ENCODE data around the gene FGFR2.
"Not testable (repeated sequence)": the region's sequence is repeated elsewhere in the genome, so short reads cannot be mapped to it uniquely, and the experiment has no call there.

The FGFR2 gene

GRCh38 chr10:121526135-121526790, 72.0 kb downstream of the FGFR2 start:
- peaks cover 17% of the 10 kb centered on the region for H3K4me1 ChIP-seq (ENCODE audit: control insufficient read depth, low read depth, low read length)
- H3K36me3 ChIP-seq (ENCODE audit: control insufficient read depth, low read depth, low read length) = peaks cover 41% of the 10 kb centered on the region
- no peak overlapping the region for H3K27ac ChIP-seq (ENCODE audit: low read length)
- no peaks in the 10 kb centered on the region for H3K27me3 ChIP-seq (ENCODE audit: control insufficient read depth, insufficient read depth, low read length)
- no peaks in the 10 kb centered on the region for H3K9me3 ChIP-seq (ENCODE audit: control insufficient read depth, low read depth, low read length)
- no peak overlapping the region for H3K9ac ChIP-seq (ENCODE audit: low read length)
- no peak overlapping the region for H3K4me3 ChIP-seq (ENCODE audit: low read length)

- Histone ChIP-seq H3K27ac (ENCODE audit: low read length) (no peak overlapping the region), H3K4me3 (ENCODE audit: low read length) (no peak overlapping the region), H3K4me1 (ENCODE audit: control insufficient read depth, low read depth, low read length) (peaks cover 17% of the 10 kb centered on the region), H3K36me3 (ENCODE audit: control insufficient read depth, low read depth, low read length) (peaks cover 45% of the 10 kb centered on the region), H3K27me3 (ENCODE audit: control insufficient read depth, insufficient read depth, low read length) (no peaks in the 10 kb centered on the region), H3K9ac (ENCODE audit: low read length) (no peak overlapping the region), H3K9me3 (ENCODE audit: control insufficient read depth, low read depth, low read length) (no peaks in the 10 kb centered on the region)
Measured at GRCh38 chr10:121525251-121526134, 72.8 kb downstream of the FGFR2 start.

- H3K4me3 ChIP-seq (ENCODE audit: low read length) = no peak overlapping the region
- no peak overlapping the region for H3K9ac ChIP-seq (ENCODE audit: low read length)
- no peaks in the 10 kb centered on the region for H3K27me3 ChIP-seq (ENCODE audit: control insufficient read depth, insufficient read depth, low read length)
- H3K9me3 ChIP-seq (ENCODE audit: control insufficient read depth, low read depth, low read length) = no peaks in the 10 kb centered on the region
- peaks cover 56% of the 10 kb centered on the region for H3K36me3 ChIP-seq (ENCODE audit: control insufficient read depth, low read depth, low read length)
- H3K4me1 ChIP-seq (ENCODE audit: control insufficient read depth, low read depth, low read length) = peaks cover 17% of the 10 kb centered on the region
- no peak overlapping the region for H3K27ac ChIP-seq (ENCODE audit: low read length)
Measured at GRCh38 chr10:121524157-121524817, 74.0 kb downstream of the FGFR2 start.

- Histone ChIP-seq H3K36me3 (ENCODE audit: control insufficient read depth, low read depth, low read length) (peaks cover 69% of the 10 kb centered on the region), H3K27me3 (ENCODE audit: control insufficient read depth, insufficient read depth, low read length) (no peaks in the 10 kb centered on the region), H3K27ac (ENCODE audit: low read length) (no peak overlapping the region)
Measured at GRCh38 chr10:121522831-121523230, 75.4 kb downstream of the FGFR2 start.

GRCh38 chr10:121521794-121522556, 76.3 kb downstream of the FGFR2 start:
- peaks cover 6% of the 10 kb centered on the region for H3K4me1 ChIP-seq (ENCODE audit: control insufficient read depth, low read depth, low read length)
- no peak overlapping the region for H3K4me3 ChIP-seq (ENCODE audit: low read length)
- no peak overlapping the region for H3K27ac ChIP-seq (ENCODE audit: low read length)
- no peaks in the 10 kb centered on the region for H3K27me3 ChIP-seq (ENCODE audit: control insufficient read depth, insufficient read depth, low read length)
- H3K36me3 ChIP-seq (ENCODE audit: control insufficient read depth, low read depth, low read length) = peaks cover 69% of the 10 kb centered on the region
- no peak overlapping the region for H3K9ac ChIP-seq (ENCODE audit: low read length)
- H3K9me3 ChIP-seq (ENCODE audit: control insufficient read depth, low read depth, low read length) = no peaks in the 10 kb centered on the region

More at GRCh38 chr10:121522831-121523230, 75.4 kb downstream of the FGFR2 start:
- H3K4me3 ChIP-seq (ENCODE audit: low read length) = no peak overlapping the region
- no peak overlapping the region for H3K9ac ChIP-seq (ENCODE audit: low read length)
- H3K9me3 ChIP-seq (ENCODE audit: control insufficient read depth, low read depth, low read length) = no peaks in the 10 kb centered on the region
- H3K4me1 ChIP-seq (ENCODE audit: control insufficient read depth, low read depth, low read length) = peaks cover 10% of the 10 kb centered on the region

GRCh38 chr10:121520526-121520925, 77.7 kb downstream of the FGFR2 start:
- H3K4me1 ChIP-seq (ENCODE audit: control insufficient read depth, low read depth, low read length) = not testable (repeated sequence)

GRCh38 chr10:121519901-121520493, 78.2 kb downstream of the FGFR2 start:
- Histone ChIP-seq H3K4me3 (ENCODE audit: low read length) (no peak overlapping the region), H3K4me1 (ENCODE audit: control insufficient read depth, low read depth, low read length) (no peaks in the 10 kb centered on the region), H3K9me3 (ENCODE audit: control insufficient read depth, low read depth, low read length) (no peaks in the 10 kb centered on the region), H3K27ac (ENCODE audit: low read length) (no peak overlapping the region), H3K36me3 (ENCODE audit: control insufficient read depth, low read depth, low read length) (peaks cover 68% of the 10 kb centered on the region), H3K27me3 (ENCODE audit: control insufficient read depth, insufficient read depth, low read length) (no peaks in the 10 kb centered on the region), H3K9ac (ENCODE audit: low read length) (no peak overlapping the region)

More at GRCh38 chr10:121520526-121520925, 77.7 kb downstream of the FGFR2 start:
- H3K9me3 ChIP-seq (ENCODE audit: control insufficient read depth, low read depth, low read length); H3K27ac ChIP-seq (ENCODE audit: low read length); H3K27me3 ChIP-seq (ENCODE audit: control insufficient read depth, insufficient read depth, low read length); H3K9ac ChIP-seq (ENCODE audit: low read length); H3K4me3 ChIP-seq (ENCODE audit: low read length): not testable (repeated sequence)
- peaks cover 65% of the 10 kb centered on the region for H3K36me3 ChIP-seq (ENCODE audit: control insufficient read depth, low read depth, low read length)

- H3K4me1 ChIP-seq (ENCODE audit: control insufficient read depth, low read depth, low read length) = no peaks in the 10 kb centered on the region
- H3K27me3 ChIP-seq (ENCODE audit: control insufficient read depth, insufficient read depth, low read length) = no peaks in the 10 kb centered on the region
- no peaks in the 10 kb centered on the region for H3K9me3 ChIP-seq (ENCODE audit: control insufficient read depth, low read depth, low read length)
- no peak overlapping the region for H3K9ac ChIP-seq (ENCODE audit: low read length)
- peaks cover 70% of the 10 kb centered on the region for H3K36me3 ChIP-seq (ENCODE audit: control insufficient read depth, low read depth, low read length)
- H3K27ac ChIP-seq (ENCODE audit: low read length) = no peak overlapping the region
- no peak overlapping the region for H3K4me3 ChIP-seq (ENCODE audit: low read length)
Measured at GRCh38 chr10:121519411-121519810, 78.8 kb downstream of the FGFR2 start.

- peaks cover 74% of the 10 kb centered on the region for H3K36me3 ChIP-seq (ENCODE audit: control insufficient read depth, low read depth, low read length)
- no peaks in the 10 kb centered on the region for H3K4me1 ChIP-seq (ENCODE audit: control insufficient read depth, low read depth, low read length)
- no peak overlapping the region for H3K27ac ChIP-seq (ENCODE audit: low read length)
- H3K9ac ChIP-seq (ENCODE audit: low read length) = no peak overlapping the region
- no peak overlapping the region for H3K4me3 ChIP-seq (ENCODE audit: low read length)
- no peaks in the 10 kb centered on the region for H3K9me3 ChIP-seq (ENCODE audit: control insufficient read depth, low read depth, low read length)
- no peaks in the 10 kb centered on the region for H3K27me3 ChIP-seq (ENCODE audit: control insufficient read depth, insufficient read depth, low read length)
Measured at GRCh38 chr10:121518333-121518732, 79.9 kb downstream of the FGFR2 start.

GRCh38 chr10:121516093-121516865, 82.0 kb downstream of the FGFR2 start:
- Histone ChIP-seq H3K4me3 (ENCODE audit: low read length) (no peak overlapping the region), H3K9me3 (ENCODE audit: control insufficient read depth, low read depth, low read length) (no peaks in the 10 kb centered on the region), H3K9ac (ENCODE audit: low read length) (no peak overlapping the region), H3K36me3 (ENCODE audit: control insufficient read depth, low read depth, low read length) (peaks cover 88% of the 10 kb centered on the region), H3K27me3 (ENCODE audit: control insufficient read depth, insufficient read depth, low read length) (no peaks in the 10 kb centered on the region), H3K27ac (ENCODE audit: low read length) (no peak overlapping the region), H3K4me1 (ENCODE audit: control insufficient read depth, low read depth, low read length) (no peaks in the 10 kb centered on the region)
